ENCODE results near the gene ADORA1. TPM values are rescaled to one million over a fixed set of nuclear protein-coding genes. Genes with fewer than 3 reads are reported as not detected.

ADORA1 gene
- total RNA-seq, 1 experiment from 2014 or later, result 1.5 TPM

DNA sequence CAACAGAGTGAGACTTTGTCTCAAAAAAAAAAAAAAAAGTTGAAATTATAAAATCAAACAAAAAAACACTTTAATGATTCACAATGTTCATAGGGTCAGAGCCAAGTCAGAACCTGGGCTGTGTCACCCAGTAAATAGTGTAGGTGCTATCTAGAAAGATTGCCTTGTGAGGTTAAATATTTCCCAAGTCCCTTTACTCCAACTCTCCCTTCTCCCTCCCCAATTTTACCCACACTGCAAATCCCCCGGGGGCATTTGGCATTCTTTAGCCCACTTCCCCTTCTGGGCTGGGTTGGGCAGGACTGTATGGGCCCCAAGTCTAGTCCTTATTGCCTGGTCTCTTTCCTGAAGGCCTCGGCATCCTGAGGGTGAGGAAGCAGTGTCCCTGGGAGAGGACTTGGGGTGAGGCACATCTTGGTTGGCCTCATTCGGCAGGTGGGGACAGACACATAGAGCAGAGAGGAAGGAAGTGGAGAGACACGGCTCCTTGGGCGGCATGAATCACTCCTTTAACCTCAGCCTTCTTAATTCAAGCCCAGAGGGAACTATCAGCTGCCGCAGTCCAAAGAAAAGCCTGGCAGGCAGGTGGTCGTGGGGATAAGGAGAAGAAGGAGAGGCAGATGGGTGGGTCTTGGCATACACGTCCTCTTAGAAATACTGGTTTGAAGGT, 8.2 kb downstream of the ADORA1 start:
- Mint-ChIP-seq H3K27me3 (ENCODE audit: unreplicated experiment) (no peaks in the 10 kb centered on the region), H3K9me3 (ENCODE audit: low read depth, unreplicated experiment) (no peaks in the 10 kb centered on the region), H3K4me1 (ENCODE audit: low read depth, unreplicated experiment) (peaks cover 12% of the 10 kb centered on the region), H3K27ac (ENCODE audit: unreplicated experiment) (no peak overlapping the region), H3K36me3 (ENCODE audit: insufficient read depth, unreplicated experiment) (no peaks in the 10 kb centered on the region), H3K4me3 (ENCODE audit: low read depth, unreplicated experiment) (no peak overlapping the region)
- BruUV-seq (replicated peaks), result no TSS peak
- TF ChIP-seq, protein P1, sequence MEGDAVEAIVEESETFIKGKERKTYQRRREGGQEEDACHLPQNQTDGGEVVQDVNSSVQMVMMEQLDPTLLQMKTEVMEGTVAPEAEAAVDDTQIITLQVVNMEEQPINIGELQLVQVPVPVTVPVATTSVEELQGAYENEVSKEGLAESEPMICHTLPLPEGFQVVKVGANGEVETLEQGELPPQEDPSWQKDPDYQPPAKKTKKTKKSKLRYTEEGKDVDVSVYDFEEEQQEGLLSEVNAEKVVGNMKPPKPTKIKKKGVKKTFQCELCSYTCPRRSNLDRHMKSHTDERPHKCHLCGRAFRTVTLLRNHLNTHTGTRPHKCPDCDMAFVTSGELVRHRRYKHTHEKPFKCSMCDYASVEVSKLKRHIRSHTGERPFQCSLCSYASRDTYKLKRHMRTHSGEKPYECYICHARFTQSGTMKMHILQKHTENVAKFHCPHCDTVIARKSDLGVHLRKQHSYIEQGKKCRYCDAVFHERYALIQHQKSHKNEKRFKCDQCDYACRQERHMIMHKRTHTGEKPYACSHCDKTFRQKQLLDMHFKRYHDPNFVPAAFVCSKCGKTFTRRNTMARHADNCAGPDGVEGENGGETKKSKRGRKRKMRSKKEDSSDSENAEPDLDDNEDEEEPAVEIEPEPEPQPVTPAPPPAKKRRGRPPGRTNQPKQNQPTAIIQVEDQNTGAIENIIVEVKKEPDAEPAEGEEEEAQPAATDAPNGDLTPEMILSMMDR (IDR thresholded peaks at IDR 0.05; ENCODE audit: unreplicated experiment), result no peak
- intact Hi-C loops (cut with micrococcal nuclease; ENCODE audit: unreplicated experiment), result no loop called here
- peak; percentile 42 for DNase-seq
- CTCF ChIA-PET, result interaction anchor here (0.6 to 1.7 kb wide), 8 partner anchors 8 to 81 kb away, joined by 3 to 6 read pairs (median 3); partner anchors contain the start of gene ADORA1

DNA sequence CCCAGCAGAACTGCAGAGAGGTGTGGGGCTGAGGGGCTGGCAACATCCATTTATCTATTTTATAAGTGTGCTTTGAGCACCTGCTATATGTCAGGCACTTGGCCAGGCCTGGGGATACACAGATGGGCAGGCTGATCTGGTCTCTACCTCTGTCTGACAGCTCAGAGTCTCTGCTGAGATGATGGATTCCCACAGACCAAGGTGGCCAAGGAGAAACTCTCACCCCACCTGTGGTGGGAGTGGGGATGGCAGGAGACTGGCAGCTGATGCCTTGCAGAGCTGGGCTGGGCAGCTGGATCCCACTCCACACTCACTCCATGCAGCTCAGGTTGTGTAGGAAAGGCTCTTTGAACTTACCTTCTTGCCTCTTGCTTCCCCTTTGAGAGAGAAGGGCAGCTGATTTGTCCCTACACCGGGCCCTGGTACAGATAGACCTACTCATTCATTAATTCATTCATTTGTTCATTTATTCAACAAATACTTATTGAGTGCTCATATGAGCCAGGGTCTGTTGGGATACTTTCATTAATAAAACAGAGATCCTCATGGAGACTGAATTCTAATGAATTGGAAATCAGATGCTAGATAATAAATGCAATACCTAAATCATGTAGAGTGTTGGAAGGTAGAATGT, 9.0 kb downstream of the ADORA1 start:
- peaks cover 12% of the 10 kb centered on the region for H3K4me1 Mint-ChIP-seq (ENCODE audit: low read depth, unreplicated experiment)
- TF ChIP-seq, protein P1 (IDR thresholded peaks at IDR 0.05; ENCODE audit: unreplicated experiment), result no peak
- no peaks in the 10 kb centered on the region for H3K27me3 Mint-ChIP-seq (ENCODE audit: unreplicated experiment)
- intact Hi-C loops (cut with micrococcal nuclease; ENCODE audit: unreplicated experiment), result no loop called here
- H3K9me3 Mint-ChIP-seq (ENCODE audit: low read depth, unreplicated experiment), result no peaks in the 10 kb centered on the region
- H3K27ac Mint-ChIP-seq (ENCODE audit: unreplicated experiment), result no peak overlapping the region
- no peaks in the 10 kb centered on the region for H3K36me3 Mint-ChIP-seq (ENCODE audit: insufficient read depth, unreplicated experiment)
- CTCF ChIA-PET, result interaction anchor here (0.6 to 1.7 kb wide), 6 partner anchors 8 to 80 kb away, joined by 3 to 6 read pairs (median 4); partner anchors contain the start of gene ADORA1
- DNase-seq, result peak; percentile 59
- BruUV-seq (replicated peaks), result no TSS peak
- H3K4me3 Mint-ChIP-seq (ENCODE audit: low read depth, unreplicated experiment), result no peak overlapping the region

DNA sequence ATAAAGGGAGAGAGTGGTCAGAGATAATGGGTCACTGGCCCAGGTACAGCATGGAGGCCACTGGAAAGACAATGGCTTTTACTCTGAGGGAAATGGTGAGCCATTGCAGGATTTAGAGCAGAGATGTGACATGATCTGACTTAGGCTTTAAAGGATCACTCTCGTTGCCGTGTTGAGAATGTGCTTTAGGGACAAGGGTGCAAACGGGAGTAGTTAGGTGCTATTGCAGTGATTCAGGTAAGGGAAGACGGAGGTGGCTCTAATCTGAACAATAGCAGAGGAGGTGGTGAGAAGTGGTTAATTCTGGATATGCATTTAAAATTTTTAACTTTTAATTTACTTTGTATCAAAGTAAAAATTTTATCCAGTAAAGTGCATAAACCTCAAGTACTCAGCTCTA, 9.8 kb downstream of the ADORA1 start:
- TF ChIP-seq, protein P1 (IDR thresholded peaks at IDR 0.05; ENCODE audit: unreplicated experiment), result no peak
- no peak overlapping the region for H3K4me3 Mint-ChIP-seq (ENCODE audit: low read depth, unreplicated experiment)
- no peaks in the 10 kb centered on the region for H3K9me3 Mint-ChIP-seq (ENCODE audit: low read depth, unreplicated experiment)
- H3K4me1 Mint-ChIP-seq (ENCODE audit: low read depth, unreplicated experiment), result peaks cover 12% of the 10 kb centered on the region
- no peak overlapping the region for H3K27ac Mint-ChIP-seq (ENCODE audit: unreplicated experiment)
- peaks cover 3% of the 10 kb centered on the region for H3K27me3 Mint-ChIP-seq (ENCODE audit: unreplicated experiment)
- no peaks in the 10 kb centered on the region for H3K36me3 Mint-ChIP-seq (ENCODE audit: insufficient read depth, unreplicated experiment)
- no peak for DNase-seq
- intact Hi-C loops (cut with micrococcal nuclease; ENCODE audit: unreplicated experiment), result no loop called here
- BruUV-seq (replicated peaks), result no TSS peak
- CTCF ChIA-PET, result no interaction called here

DNA sequence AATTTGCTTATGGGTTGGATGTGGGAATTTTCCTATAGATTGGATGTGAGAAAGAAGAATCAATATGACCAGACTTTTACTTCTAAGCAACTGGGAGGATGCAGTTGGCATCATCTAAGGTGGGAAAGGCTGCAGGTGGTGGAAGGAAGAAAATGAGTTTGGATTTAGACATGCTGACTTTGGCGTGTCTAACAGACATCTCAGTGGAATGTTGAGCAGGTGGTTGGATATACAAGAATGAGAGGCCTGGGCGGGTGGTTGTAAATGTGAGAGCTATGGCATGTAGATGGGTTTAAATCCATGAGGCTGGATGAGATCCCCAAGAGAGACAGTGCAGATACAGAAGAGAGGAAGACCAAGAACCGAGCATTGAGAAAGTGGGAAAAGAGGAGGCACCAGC, 10.5 kb downstream of the ADORA1 start:
- CTCF ChIA-PET, result no interaction called here
- no peak for DNase-seq
- no peaks in the 10 kb centered on the region for H3K9me3 Mint-ChIP-seq (ENCODE audit: low read depth, unreplicated experiment)

More for the DNA sequence above, 10.5 kb downstream of the ADORA1 start:
- intact Hi-C loops (cut with micrococcal nuclease; ENCODE audit: unreplicated experiment), result no loop called here
- Mint-ChIP-seq H3K4me1 (ENCODE audit: low read depth, unreplicated experiment) (peaks cover 12% of the 10 kb centered on the region), H3K4me3 (ENCODE audit: low read depth, unreplicated experiment) (no peak overlapping the region), H3K27me3 (ENCODE audit: unreplicated experiment) (peaks cover 7% of the 10 kb centered on the region), H3K27ac (ENCODE audit: unreplicated experiment) (no peak overlapping the region), H3K36me3 (ENCODE audit: insufficient read depth, unreplicated experiment) (no peaks in the 10 kb centered on the region)
- BruUV-seq (replicated peaks), result no TSS peak
- TF ChIP-seq, protein P1 (IDR thresholded peaks at IDR 0.05; ENCODE audit: unreplicated experiment), result no peak
